Esophagus squamous epithelium (tissue), 5 donors: ENCODE measurements around the gene FBXO46. TPM values are rescaled to one million over a fixed set of nuclear protein-coding genes. Genes with fewer than 3 reads are reported as not detected.
A peak's percentile ranks its signal among the peaks of the same experiment; 100 is the strongest.

Experiments
- DNase-seq: peaks from one replicate; lab custom pipeline; 2025; lab: John Stamatoyannopoulos, UW
- H3K27ac ChIP-seq, 4 donors: fragments of 200-600 bp; sonication (generic); one replicate each; pipeline ENCODE4 v1.5.1; 2016 to 2019; ENCODE audit warnings: mild to moderate bottlenecking in 1 of 4
- H3K27me3 ChIP-seq, 4 donors: fragments of 200-600 bp; sonication (generic); 1 replicate in 3 of 4; 2 replicates in 1 of 4; pipeline versions ENCODE4 v1.5.1 to v1.6.0; 2017 to 2021; ENCODE audit warnings: antibody characterized with exemption in 1 of 4
- H3K36me3 ChIP-seq, 3 donors: fragments of 200-600 bp; sonication (generic); one replicate each; pipeline ENCODE4 v1.5.1; 2016 to 2019
- H3K4me1 ChIP-seq, 3 donors: fragments of 200-600 bp; sonication (generic); one replicate each; pipeline ENCODE4 v1.5.1; 2017 to 2019
- H3K4me3 ChIP-seq, 4 donors: fragments of 200-600 bp; sonication (generic); 1 replicate in 3 of 4; 2 replicates in 1 of 4; pipeline ENCODE4 v1.5.1; 2016 to 2019; ENCODE audit warnings: mild to moderate bottlenecking in 2 of 4, moderate library complexity in 1 of 4
- H3K9me3 ChIP-seq, 3 donors: fragments of 200-600 bp; sonication (generic); one replicate each; pipeline ENCODE4 v1.5.1; 2016 to 2019
- CTCF ChIP-seq, 6 experiments: fragments of 450-650 bp in 4 of 6; fragments of 200-600 bp in 2 of 6; sonication (generic) in 2 of 6; IDR thresholded peaks; one replicate each; pipeline ENCODE4 v1.5.1; 2016 to 2019; ENCODE audit warnings: antibody characterized with exemption in 6 of 6, mild to moderate bottlenecking in 4 of 6, moderate library complexity in 4 of 6
- POLR2A ChIP-seq, 4 donors: fragments of 450-650 bp; IDR thresholded peaks; one replicate each; pipeline ENCODE4 v1.6.1; 2017; ENCODE audit warnings: antibody characterized with exemption in 4 of 4, mild to moderate bottlenecking in 4 of 4, moderate library complexity in 3 of 4
- WGBS, 2 donors: methylation state at CpG; one replicate each; pipeline ENCODE4 v1.1.5; 2018; 5-methylcytosine and 5-hydroxymethylcytosine counted together
- intact Hi-C: fragments of 100-400 bp; cut with DNase I; formaldehyde crosslinking; loops from one replicate; pipeline ENCODE4 v1.15.0; 2022
- total RNA-seq, 4 donors: library from RNA; depleted of rRNA; stranded (reverse); fragments of >200 nt; gene quantifications; one replicate each; pipeline ENCODE4 v1.1.0, GENCODE V29; 2016
- donor health status: DM: yes; HTN: yes; CAD: no.

Gene FBXO46
- total RNA-seq, 4 donors from 2014 or later: 16.0 to 37.2 (median 25.9) TPM

DNA sequence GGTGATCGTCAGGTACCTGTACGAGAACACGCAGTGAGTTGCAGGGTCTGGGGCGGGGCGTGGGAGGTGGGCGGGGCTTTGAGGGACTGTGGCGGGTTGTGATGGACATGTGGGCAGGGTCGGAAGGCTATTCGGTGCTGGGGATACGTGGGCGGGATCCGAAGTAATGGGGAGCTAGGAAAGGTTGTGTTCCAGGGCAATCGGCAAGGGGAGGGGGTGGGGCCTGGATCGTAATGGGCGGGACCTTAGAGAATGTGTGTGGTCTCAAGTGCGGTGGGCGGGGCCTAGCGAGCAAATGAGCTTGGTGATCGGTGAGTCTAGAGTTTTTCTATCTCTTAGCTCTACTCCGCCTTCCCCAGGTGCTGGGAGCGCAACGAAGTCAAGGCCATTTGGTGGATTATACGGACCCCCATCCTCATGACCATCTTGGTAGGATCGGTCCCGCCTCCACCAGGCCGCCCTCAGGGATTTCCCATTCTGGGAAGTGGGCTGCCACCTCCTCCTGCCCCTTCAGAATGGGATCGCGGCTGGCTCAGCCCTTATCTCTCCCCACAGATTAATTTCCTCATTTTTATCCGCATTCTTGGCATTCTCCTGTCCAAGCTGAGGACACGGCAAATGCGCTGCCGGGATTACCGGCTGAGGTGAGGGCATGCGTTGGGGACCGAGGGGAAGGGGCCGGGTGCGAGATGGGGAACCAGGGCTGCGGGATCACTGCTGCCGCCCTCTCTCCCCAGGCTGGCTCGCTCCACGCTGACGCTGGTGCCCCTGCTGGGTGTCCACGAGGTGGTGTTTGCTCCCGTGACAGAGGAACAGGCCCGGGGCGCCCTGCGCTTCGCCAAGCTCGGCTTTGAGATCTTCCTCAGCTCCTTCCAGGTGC, 53.1 kb downstream of the FBXO46 start:
- Histone ChIP-seq H3K4me1 (peaks cover 15 to 40% (median 23%) of the 10 kb centered on the region in 3 donors), H3K27ac (peak overlapping the region in 3 of 4 donors; percentile 44 to 59 (median 54)), H3K36me3 (no peaks in the 10 kb centered on the region), H3K9me3 (no peaks in the 10 kb centered on the region), H3K4me3 (peak overlapping the region; percentile 38 to 71 (median 58)), H3K27me3 (peaks cover 0 to 66% (median 0%) of the 10 kb centered on the region in 4 donors)
- peak in 1 of 6 experiments; percentile 33 for TF ChIP-seq CTCF (IDR thresholded peaks at IDR 0.05)
- TF ChIP-seq POLR2A (IDR thresholded peaks at IDR 0.05): no peak
- peak; percentile 36 for DNase-seq
- 1 to 2% methylated on average over 17 to 20 of the region's 49 CpGs for WGBS, 2 donors
- intact Hi-C loops: no loop called here

DNA sequence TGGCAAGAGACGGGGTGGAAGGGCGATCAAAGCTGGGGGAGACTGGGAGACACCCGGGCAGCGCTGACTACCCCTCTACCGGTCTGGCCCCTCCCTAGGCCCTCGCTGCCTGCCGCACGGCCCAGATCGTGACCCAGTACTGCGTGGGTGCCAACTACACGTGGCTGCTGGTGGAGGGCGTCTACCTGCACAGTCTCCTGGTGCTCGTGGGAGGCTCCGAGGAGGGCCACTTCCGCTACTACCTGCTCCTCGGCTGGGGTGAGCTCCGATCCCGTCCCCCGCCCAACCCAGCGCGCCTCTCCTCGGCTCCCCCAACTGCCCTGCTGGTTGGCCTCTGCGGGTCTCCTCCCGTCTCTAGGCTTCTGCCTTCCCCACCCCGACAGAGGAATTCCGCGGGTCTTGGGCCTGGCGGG, 53.8 kb downstream of the FBXO46 start:
- peaks cover 0 to 74% (median 0%) of the 10 kb centered on the region in 4 donors for H3K27me3 ChIP-seq
- peaks cover 15 to 33% (median 23%) of the 10 kb centered on the region in 3 donors for H3K4me1 ChIP-seq
- intact Hi-C loops: no loop called here
- no peak for TF ChIP-seq CTCF (IDR thresholded peaks at IDR 0.05)
- TF ChIP-seq POLR2A (IDR thresholded peaks at IDR 0.05): no peak
- 11% methylated on average over 12 of the region's 28 CpGs; no CpG with 5 or more reads in 1 of the 2 donors for WGBS, 2 donors
- H3K9me3 ChIP-seq: no peaks in the 10 kb centered on the region
- DNase-seq: no peak
- peak overlapping the region; percentile 31 to 59 (median 49) for H3K27ac ChIP-seq
- peak overlapping the region; percentile 38 to 71 (median 58) for H3K4me3 ChIP-seq
- H3K36me3 ChIP-seq: no peaks in the 10 kb centered on the region

DNA sequence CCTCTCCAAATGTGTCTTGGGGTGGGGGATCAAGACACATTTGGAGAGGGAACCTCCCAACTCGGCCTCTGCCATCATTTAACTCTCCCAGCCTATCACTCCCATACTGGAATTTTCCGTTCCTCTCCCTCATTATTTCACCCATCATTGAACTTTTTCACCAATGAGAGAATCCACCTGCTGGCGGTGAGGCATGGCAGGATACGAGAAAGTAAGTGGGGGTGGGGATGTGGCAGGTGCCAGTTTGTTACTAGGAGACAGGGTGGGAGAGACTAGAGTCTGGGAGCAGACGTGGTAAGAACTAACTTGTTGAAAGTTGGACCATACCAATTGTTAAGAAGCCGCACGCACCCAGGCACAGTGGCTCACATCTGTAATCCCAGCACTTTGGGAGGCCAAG, 55.8 kb downstream of the FBXO46 start:
- Histone ChIP-seq H3K4me1 (peaks cover 15 to 35% (median 19%) of the 10 kb centered on the region in 3 donors), H3K27me3 (peaks cover 0 to 89% (median 9%) of the 10 kb centered on the region in 4 donors), H3K36me3 (no peaks in the 10 kb centered on the region), H3K9me3 (no peaks in the 10 kb centered on the region), H3K4me3 (no peak overlapping the region), H3K27ac (no peak overlapping the region)
- no peak for TF ChIP-seq CTCF (IDR thresholded peaks at IDR 0.05)
- TF ChIP-seq POLR2A (IDR thresholded peaks at IDR 0.05): no peak
- no peak for DNase-seq
- intact Hi-C loops: no loop called here
- WGBS, 2 donors: 64 to 83% methylated on average over 1 to 6 of the region's 7 CpGs

DNA sequence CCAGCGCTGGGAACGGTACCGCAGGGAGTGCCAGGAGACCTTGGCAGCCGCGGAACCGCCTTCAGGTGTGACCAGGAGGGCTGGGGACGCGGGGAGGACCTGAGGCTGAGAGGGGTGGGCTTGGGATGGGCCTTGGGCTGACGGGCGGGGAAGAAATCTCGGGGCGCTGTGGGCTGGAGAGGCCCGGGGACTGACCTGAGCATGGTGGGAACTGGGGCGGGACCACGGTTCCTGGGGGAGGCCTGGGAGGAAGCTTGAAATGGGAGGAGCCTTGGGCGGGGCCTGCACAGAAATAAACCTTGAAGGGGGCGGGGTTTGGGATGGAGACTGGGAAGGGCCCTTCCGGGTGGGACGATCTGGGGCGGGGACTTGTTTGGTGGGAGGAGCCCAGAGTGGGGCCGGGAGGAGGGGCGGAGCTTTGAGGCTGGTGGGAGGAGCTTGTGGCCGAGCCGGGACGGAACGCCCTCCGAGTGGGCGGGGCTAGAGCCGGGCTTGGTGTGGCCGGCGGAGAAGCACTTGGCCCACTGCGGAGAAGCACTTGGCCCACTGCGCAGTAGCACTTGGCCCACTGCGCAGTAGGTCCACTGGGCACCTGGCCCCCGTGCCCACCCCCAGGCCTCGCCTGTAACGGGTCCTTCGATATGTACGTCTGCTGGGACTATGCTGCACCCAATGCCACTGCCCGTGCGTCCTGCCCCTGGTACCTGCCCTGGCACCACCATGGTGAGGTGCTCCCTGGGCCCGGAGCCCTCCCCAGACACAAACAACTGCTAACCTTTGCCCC, 59.8 kb downstream of the FBXO46 start:
- WGBS, 2 donors: 17 to 18% methylated on average over 18 to 22 of the region's 42 CpGs
- TF ChIP-seq CTCF (IDR thresholded peaks at IDR 0.05) (no peak), POLR2A (IDR thresholded peaks at IDR 0.05) (no peak)
- intact Hi-C loops: no loop called here
- H3K36me3 ChIP-seq: no peaks in the 10 kb centered on the region
- peaks cover 0 to 91% (median 14%) of the 10 kb centered on the region in 4 donors for H3K27me3 ChIP-seq
- DNase-seq: no peak
- H3K4me1 ChIP-seq: peaks cover 9 to 40% (median 15%) of the 10 kb centered on the region in 3 donors
- H3K27ac ChIP-seq: no peak overlapping the region
- peak overlapping the region in 3 of 4 donors; percentile 3 to 49 (median 24) for H3K4me3 ChIP-seq
- no peaks in the 10 kb centered on the region for H3K9me3 ChIP-seq
